Ishikawa (cell line): ENCODE data around the gene SF3A1.

ENCODE experiments used
- CEBPB ChIP-seq: IDR thresholded peaks from 2 replicates; pipeline ENCODE4 v1.6.1; 2012
- EP300 ChIP-seq: IDR thresholded peaks from 2 replicates; pipeline ENCODE4 v1.6.1; 2012; ENCODE audit warnings: borderline replicate concordance
- NFIC ChIP-seq: IDR thresholded peaks from 2 replicates; pipeline ENCODE4 v1.6.1; 2012
- REST ChIP-seq: IDR thresholded peaks from 2 replicates; pipeline ENCODE4 v1.6.1; 2012; ENCODE audit warnings: low read depth, mild to moderate bottlenecking
- TAF1 ChIP-seq: IDR thresholded peaks from 2 replicates; pipeline ENCODE4 v1.6.1; 2012; ENCODE audit warnings: low read depth, mild to moderate bottlenecking
- ZBTB7A ChIP-seq: IDR thresholded peaks from 2 replicates; pipeline ENCODE4 v1.6.1; 2012; ENCODE audit warnings: low read depth
- TF ChIP-seq, protein P1 (sequence below): IDR thresholded peaks from 2 replicates; pipeline ENCODE4 v1.6.1; 2012

- TF ChIP-seq EP300, result no peak
- no peak for TF ChIP-seq NFIC
- no peak for TF ChIP-seq REST
- TF ChIP-seq, protein P1, sequence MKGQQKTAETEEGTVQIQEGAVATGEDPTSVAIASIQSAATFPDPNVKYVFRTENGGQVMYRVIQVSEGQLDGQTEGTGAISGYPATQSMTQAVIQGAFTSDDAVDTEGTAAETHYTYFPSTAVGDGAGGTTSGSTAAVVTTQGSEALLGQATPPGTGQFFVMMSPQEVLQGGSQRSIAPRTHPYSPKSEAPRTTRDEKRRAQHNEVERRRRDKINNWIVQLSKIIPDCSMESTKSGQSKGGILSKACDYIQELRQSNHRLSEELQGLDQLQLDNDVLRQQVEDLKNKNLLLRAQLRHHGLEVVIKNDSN, result no peak
- no peak for TF ChIP-seq TAF1
- no peak for TF ChIP-seq ZBTB7A
- TF ChIP-seq CEBPB, result no peak
These were observed 72.5 kb downstream of the SF3A1 start for GRCh38 chr22:30284172-30284571.
